ENCODE results near the gene KCNG2. TPM values are rescaled to one million over a fixed set of nuclear protein-coding genes. Genes with fewer than 3 reads are reported as not detected.

The KCNG2 gene
- total RNA-seq, 2 donors from 2014 or later = 1.5 TPM; not detected in 1

DNA sequence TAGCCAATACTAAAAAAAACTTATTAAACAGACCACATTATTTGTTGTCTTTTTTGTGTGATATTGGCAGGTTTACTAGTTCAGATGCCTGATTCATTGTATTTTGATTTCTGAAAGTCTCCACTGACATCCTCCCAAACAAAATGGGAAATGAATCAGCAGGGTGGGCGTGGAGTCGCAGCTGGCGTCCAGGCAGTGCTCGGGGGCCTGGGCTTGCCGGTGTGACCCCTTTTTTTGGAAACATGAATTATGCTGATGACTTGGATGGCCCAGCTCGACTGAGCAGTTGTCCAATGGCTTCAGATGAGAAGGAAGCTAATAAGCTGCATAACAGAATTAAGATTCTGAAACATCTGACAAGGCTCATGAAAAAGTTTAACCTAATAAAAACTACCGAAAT, 1.7 kb upstream of the KCNG2 start:
- DNase-seq (ENCODE audit: low spot score) (no peak), ATAC-seq (ENCODE audit: insufficient number of reproducible peaks, low FRiP score, low read depth) (no peak)
- Histone ChIP-seq H3K4me3 (no peak overlapping the region), H3K36me3 (no peaks in the 10 kb centered on the region), H3K4me1 (ENCODE audit: control insufficient read depth in 1 of 2, low read depth in 2 of 2) (peaks cover 0 to 4% of the 10 kb centered on the region in 2 donors), H3K27ac (no peak overlapping the region), H3K27me3 (replicated peaks; ENCODE audit: insufficient read depth) (peaks cover 9% of the 10 kb centered on the region), H3K9me3 (no peaks in the 10 kb centered on the region)
- TF ChIP-seq, protein P1, sequence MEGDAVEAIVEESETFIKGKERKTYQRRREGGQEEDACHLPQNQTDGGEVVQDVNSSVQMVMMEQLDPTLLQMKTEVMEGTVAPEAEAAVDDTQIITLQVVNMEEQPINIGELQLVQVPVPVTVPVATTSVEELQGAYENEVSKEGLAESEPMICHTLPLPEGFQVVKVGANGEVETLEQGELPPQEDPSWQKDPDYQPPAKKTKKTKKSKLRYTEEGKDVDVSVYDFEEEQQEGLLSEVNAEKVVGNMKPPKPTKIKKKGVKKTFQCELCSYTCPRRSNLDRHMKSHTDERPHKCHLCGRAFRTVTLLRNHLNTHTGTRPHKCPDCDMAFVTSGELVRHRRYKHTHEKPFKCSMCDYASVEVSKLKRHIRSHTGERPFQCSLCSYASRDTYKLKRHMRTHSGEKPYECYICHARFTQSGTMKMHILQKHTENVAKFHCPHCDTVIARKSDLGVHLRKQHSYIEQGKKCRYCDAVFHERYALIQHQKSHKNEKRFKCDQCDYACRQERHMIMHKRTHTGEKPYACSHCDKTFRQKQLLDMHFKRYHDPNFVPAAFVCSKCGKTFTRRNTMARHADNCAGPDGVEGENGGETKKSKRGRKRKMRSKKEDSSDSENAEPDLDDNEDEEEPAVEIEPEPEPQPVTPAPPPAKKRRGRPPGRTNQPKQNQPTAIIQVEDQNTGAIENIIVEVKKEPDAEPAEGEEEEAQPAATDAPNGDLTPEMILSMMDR (IDR thresholded peaks at IDR 0.05) = no peak

DNA sequence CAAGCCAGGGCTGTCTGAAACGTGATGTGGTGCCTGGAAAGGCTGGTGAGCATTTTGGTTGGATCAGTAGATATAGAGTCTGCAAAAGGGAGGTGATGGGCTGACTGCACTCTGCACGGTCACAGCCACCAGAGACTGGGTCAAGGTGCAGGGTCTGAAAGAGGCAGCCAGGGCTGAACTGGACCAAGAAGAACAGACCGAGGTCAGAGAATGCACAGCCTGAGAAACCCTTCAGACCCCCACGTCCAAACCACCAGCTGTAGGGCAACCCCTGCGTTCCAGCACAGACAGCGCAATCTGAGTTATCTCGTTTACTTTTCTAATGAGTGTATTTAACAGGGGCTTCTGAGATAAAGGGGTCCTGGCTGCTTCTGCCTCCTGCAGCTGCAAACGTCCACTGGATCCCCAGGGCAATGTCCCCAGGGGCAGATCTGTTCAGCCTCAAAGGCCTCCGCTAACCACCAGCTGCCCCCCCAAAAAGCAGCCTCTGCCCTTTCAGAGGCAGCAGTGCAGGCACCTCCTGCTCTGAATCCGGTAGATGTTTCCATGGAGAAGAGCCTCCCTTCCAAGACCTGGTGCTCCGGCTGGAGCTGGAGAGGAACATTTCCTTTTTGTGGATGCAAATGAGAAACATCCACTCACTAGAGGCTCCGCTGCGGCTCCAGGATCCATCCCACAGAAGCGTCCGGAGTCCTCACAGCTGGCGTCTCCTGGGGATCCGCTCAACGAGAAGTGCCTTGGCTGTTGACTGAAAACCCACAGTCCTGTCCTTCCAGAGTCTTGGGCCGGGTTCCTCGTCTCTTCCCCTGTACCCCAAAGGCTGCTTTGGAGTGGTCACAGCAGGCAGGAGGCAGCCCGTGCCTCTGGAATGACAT, 970 bp upstream of the KCNG2 start:
- TF ChIP-seq, protein P1 (IDR thresholded peaks at IDR 0.05) = no peak
- Histone ChIP-seq H3K4me1 (ENCODE audit: control insufficient read depth in 1 of 2, low read depth in 2 of 2) (peaks cover 0 to 4% of the 10 kb centered on the region in 2 donors), H3K36me3 (no peaks in the 10 kb centered on the region), H3K4me3 (no peak overlapping the region), H3K27ac (no peak overlapping the region), H3K9me3 (no peaks in the 10 kb centered on the region), H3K27me3 (replicated peaks; ENCODE audit: insufficient read depth) (peaks cover 9% of the 10 kb centered on the region)
- ATAC-seq (ENCODE audit: insufficient number of reproducible peaks, low FRiP score, low read depth) = no peak
- DNase-seq (ENCODE audit: low spot score) = no peak

DNA sequence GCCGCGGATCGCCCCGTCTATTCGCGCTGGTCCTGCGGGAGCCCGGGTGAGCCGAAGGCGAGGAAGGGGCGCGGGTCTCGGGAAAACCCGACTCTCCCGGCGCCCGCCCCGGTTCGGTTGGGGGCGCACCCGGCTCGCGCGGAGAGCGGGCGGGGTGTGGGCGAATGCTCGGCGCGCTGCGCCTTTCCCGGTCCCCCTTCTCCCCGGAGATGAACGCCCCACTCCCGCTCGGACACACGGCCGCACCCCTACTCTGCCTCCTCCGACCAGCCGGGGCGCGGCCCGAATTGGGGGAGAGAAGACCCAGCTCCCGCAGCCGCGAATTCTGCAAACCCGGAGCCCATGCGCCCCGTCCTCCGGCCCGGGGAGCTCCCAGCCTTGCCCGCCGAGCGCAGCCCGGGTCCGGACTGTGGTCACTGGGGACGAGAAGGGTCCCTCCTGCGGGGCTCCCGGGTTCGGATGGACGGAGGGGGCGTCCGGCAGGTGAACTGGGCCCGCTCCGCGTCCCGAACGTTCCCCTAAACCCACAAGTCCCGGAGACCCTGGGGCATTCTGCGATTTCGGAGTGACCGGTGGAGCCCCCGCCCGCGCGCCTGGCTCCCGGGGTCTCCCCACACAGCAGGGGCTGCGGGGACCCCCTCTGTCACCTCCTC, 734 bp downstream of the KCNG2 start:
- Histone ChIP-seq H3K4me3 (peak overlapping the region; percentile 48), H3K27ac (no peak overlapping the region), H3K27me3 (replicated peaks; ENCODE audit: insufficient read depth) (peaks cover 9% of the 10 kb centered on the region), H3K4me1 (ENCODE audit: control insufficient read depth in 1 of 2, low read depth in 2 of 2) (peaks cover 0 to 4% of the 10 kb centered on the region in 2 donors), H3K9me3 (no peaks in the 10 kb centered on the region), H3K36me3 (no peaks in the 10 kb centered on the region)
- ATAC-seq (ENCODE audit: insufficient number of reproducible peaks, low FRiP score, low read depth) (no peak), DNase-seq (ENCODE audit: low spot score) (no peak)
- TF ChIP-seq, protein P1 (IDR thresholded peaks at IDR 0.05) = no peak

DNA sequence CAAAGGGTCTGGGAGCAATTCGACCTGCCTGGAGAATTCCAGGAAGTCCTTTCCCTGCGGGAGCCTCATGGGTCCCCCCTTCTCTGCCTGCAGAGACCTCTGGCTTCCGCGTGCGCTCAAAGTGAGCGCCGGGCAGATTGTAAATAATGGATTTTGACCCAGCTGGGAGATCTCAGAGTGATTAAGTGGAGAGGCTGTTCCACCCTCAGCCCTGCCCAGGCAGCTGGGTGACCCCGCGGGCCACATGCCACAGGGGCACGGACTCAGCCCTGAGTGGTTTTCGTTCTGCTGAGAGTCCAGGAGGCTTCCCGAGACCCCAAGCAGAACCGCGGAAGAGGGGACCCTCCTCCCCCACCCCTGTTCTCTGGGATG, 1.2 kb downstream of the KCNG2 start:
- no peaks in the 10 kb centered on the region for H3K36me3 ChIP-seq
- TF ChIP-seq, protein P1 (IDR thresholded peaks at IDR 0.05) = no peak
- H3K9me3 ChIP-seq = no peaks in the 10 kb centered on the region
- no peak overlapping the region for H3K27ac ChIP-seq
- no peak for ATAC-seq (ENCODE audit: insufficient number of reproducible peaks, low FRiP score, low read depth)
- peaks cover 9% of the 10 kb centered on the region for H3K27me3 ChIP-seq (replicated peaks; ENCODE audit: insufficient read depth)
- peak overlapping the region; percentile 48 for H3K4me3 ChIP-seq
- DNase-seq (ENCODE audit: low spot score) = no peak
- H3K4me1 ChIP-seq (ENCODE audit: control insufficient read depth in 1 of 2, low read depth in 2 of 2) = peaks cover 0 to 4% of the 10 kb centered on the region in 2 donors

DNA sequence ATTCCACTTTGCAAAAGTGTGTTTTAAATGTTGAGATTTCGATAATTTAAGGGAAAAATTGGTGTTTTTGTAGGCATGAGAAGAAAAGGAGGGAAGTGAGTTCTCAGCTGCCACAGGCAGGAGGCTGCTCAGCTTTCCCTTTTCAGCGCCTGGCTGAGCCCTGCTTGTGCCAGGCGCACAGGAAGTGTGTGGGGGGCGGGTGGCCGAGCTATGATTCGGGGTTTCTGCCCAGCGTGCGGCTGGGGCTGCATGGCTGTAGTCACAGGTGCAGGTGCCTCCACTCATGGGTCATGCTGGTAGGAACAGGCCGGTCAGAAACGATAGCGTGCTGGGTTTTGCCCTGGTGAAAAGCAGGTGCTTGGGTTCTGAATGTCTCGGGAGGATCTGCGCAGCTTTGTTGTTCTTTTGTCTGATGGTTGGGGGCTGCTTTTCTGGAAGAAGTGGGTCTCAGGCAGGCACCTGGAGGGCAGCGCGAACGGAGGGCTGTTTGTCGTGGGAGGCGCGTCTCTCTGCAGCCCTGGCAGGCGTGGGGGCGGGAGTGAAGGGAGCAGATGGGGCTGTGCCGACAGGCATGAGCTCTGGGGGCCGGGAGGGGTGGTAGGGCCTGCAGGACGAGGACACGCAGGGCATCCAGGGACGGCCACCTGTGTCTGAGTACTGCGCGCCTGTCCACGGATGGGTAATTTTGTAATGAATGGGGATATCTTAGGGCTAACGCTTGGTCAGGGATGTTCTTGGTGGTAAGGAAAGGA, 2.1 kb downstream of the KCNG2 start:
- Histone ChIP-seq H3K36me3 (no peaks in the 10 kb centered on the region), H3K27me3 (replicated peaks; ENCODE audit: insufficient read depth) (peaks cover 9% of the 10 kb centered on the region), H3K9me3 (no peaks in the 10 kb centered on the region), H3K4me3 (no peak overlapping the region), H3K27ac (no peak overlapping the region), H3K4me1 (ENCODE audit: control insufficient read depth in 1 of 2, low read depth in 2 of 2) (peaks cover 0 to 4% of the 10 kb centered on the region in 2 donors)
- no peak for DNase-seq (ENCODE audit: low spot score)
- ATAC-seq (ENCODE audit: insufficient number of reproducible peaks, low FRiP score, low read depth) = no peak
- TF ChIP-seq, protein P1 (IDR thresholded peaks at IDR 0.05) = no peak

Data from thoracic aorta (tissue), 2 donors.